Measurements from ENCODE around the gene GAREM1. TPM values are rescaled to one million over a fixed set of nuclear protein-coding genes. Genes with fewer than 3 reads are reported as not detected.
"Not testable (repeated sequence)": the region's sequence is repeated elsewhere in the genome, so short reads cannot be mapped to it uniquely, and the experiment has no call there.

The GAREM1 gene
- 11.6 TPM for total RNA-seq

DNA sequence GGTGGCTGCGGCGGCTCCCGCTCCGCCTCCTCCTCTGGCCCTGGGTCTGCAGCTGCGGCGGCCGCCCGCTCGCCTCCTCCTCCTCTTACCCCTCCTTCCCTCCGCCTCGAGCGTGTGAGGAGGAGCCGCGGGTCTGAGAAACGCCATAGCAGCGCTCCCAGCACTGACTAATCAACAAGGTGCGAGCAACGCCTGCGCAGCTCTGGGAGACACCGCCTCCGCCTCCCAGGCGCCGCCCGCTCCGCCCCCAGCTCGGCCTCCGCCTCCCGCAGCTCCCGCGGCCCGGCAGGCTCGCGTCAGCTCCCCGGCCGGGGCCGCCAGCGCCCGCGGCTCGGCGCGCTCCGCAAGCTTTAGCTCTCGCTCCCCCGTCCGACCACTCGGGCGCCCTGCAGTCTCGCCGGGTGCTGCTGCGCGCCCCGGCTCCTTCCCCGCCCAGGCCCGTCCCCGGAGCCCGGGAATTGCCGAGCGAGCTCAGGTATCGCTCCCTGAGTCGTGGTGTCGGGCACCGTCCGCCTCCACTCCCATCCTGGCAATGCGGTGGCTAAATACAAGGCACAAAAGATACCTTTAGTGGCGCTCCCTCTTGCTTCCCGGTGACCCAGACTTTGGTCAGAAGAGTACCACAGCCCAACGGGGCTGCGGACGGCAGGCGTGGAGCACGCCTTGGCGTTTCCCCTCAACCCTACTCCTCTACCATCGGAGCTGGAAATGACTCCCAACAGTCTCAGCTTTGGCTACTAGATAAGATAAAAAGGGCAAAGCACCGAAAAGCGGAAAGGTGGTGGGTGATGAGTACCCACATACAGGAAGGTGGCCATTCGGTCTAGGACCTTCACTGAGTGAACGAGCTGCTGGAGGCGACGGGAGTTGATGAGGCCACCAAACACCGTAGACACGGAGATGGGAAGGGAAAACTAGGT lies at the start of gene GAREM1:
GAREM1 (minus strand) TSS at position 169 of the 920 bp plus-strand sequence. CDS start 454 bp downstream, outside the sequence.
- DNase-seq, result peak; percentile 98

- DNase-seq, result no peak
Observed at GRCh38 chr18:32511147-32511546, 40.5 kb upstream of the GAREM1 start.

GRCh38 chr18:32509111-32509510 lies 38.4 kb upstream of the GAREM1 start:
- DNase-seq, result no peak

GRCh38 chr18:32507093-32507492 lies 36.4 kb upstream of the GAREM1 start:
- no peak for DNase-seq

DNA sequence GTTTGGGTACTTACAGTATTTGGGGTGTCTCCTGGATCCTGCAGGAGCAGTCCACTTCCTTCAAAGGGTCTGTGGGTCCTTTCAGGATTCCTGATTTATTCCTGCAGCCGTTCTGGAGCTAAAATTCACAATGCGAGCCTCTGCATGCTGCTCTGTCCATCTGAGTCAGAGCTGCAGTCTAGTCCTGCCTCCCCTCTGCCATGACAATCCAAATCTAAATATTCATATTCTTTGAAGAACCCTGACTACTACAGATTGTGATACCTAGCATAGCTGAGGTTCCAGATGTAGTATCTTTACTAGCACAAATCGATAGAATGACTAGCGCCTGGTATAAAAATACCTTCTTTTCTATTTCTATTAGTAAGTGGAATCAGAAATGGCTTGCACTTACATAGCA lies 31.3 kb upstream of the GAREM1 start:
- no peak for DNase-seq

GRCh38 chr18:32501242-32501641 lies 30.6 kb upstream of the GAREM1 start:
- DNase-seq, result not testable (repeated sequence)

DNA sequence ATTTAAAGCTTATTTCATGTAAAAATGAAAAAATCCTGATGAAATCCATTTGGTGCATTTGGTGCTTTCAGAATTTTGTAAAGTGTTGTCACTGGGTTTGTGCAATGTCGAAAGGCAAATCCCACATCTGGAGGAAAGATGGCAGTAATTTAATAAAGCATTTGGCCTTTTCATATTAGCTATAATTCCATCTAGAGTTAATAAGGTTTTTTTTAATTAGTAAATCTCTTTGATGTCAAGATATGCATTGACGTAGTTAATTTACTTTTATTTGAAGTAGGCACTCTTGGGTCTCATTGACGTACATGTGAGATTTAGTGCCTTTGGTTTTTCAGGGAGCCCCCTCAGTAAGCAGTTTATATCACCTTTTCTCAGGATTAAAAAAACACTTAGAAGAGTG lies 12.3 kb upstream of the GAREM1 start:
- DNase-seq, result peak; percentile 58

DNA sequence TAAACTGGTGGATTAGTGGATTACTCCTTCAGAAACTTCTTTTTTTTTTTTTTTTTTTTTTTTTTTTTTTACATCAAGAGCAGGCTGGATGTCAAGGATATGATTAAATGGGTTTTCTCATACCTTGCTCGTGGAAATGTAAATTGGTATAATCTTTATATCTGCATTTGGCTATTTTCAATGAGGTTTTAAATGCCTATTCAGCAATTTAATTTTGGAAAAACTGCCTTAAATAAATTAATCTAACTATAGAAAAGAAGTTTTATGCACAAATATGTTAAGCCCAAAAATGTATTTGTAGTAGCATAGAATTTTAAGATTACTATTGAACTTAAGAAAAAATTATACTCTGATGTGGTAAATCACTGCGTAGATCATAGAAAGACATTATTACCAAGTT lies 11.4 kb upstream of the GAREM1 start:
- DNase-seq, result no peak

GRCh38 chr18:32480581-32480980 lies 9.9 kb upstream of the GAREM1 start:
- DNase-seq, result no peak

GRCh38 chr18:32478807-32479206 lies 8.1 kb upstream of the GAREM1 start:
- no peak for DNase-seq

DNA sequence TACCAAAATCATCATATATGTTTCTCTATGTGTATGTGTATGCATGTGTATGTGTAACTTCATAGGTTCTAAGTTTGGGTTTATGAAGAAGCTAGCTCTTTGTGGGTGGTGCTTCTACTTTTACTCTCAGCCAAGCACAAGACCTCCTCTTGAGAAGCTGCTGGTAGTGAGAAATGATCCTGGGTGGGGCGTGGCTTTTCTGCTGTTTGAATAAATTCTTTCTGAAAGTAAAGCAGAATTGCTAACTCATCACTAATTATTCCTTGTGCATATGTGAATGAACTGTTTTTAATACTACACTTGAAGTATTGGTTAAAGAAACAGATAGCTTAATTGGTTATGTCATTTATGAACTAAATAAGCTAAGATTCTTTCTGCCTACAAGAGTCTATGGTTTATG lies 7.6 kb upstream of the GAREM1 start:
- no peak for DNase-seq

DNA sequence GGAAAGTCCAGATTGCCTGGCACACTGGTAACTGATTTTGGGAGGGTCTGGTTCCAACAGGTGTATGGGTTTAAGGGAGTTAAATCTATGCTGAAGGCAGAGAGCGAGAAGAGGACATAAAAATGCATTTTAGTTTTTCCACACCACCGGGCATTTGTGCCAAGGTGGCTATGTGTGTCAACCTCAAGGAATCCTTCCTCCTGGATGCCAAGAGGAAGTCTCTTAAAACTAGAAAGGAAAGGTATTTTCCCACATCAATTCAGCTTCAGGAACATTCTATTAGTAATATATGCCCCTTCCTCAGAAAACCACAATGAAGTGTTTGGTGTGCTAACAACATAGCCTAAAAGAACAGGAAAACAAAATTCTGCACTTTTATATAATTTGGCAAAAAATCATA lies 5.4 kb upstream of the GAREM1 start:
- no peak for DNase-seq

- DNase-seq, result not testable (repeated sequence)
Observed at GRCh38 chr18:32475069-32475468, 4.4 kb upstream of the GAREM1 start.

DNA sequence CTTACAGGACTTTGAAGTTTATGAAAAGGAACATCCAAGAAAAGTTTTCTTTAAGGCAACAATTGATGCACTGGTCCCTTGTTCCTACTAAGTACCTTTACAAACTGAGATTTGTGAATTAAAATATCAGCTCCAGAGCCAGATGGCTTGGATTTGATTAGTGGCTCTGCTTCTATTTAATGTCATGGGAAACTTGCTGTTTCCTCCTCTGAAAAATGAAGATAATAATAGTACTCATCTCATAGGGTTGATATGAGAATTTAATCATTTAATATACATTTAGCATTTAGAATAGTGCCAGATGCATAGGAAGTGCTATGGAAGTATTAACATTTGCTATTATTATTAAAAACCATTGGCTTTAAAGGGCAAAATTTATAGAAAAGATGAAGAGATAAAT lies 2.6 kb upstream of the GAREM1 start:
- no peak for DNase-seq

- no peak for DNase-seq
Observed at GRCh38 chr18:32472841-32473240, 2.2 kb upstream of the GAREM1 start.

DNA sequence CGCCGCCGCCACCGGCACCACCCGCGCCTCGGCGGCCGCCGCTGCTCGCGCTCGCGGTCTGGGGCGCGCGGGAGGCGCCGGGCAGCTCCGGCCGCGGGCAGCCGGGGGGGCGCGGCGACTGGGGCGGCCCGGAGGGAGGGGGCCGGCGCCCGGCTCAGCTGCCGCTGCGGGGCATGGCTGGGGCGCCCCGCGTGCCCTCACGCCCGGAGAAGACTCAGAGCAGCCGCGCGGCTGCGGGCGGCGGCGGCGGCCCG lies 295 bp downstream of the GAREM1 start:
- no peak for DNase-seq

DNA sequence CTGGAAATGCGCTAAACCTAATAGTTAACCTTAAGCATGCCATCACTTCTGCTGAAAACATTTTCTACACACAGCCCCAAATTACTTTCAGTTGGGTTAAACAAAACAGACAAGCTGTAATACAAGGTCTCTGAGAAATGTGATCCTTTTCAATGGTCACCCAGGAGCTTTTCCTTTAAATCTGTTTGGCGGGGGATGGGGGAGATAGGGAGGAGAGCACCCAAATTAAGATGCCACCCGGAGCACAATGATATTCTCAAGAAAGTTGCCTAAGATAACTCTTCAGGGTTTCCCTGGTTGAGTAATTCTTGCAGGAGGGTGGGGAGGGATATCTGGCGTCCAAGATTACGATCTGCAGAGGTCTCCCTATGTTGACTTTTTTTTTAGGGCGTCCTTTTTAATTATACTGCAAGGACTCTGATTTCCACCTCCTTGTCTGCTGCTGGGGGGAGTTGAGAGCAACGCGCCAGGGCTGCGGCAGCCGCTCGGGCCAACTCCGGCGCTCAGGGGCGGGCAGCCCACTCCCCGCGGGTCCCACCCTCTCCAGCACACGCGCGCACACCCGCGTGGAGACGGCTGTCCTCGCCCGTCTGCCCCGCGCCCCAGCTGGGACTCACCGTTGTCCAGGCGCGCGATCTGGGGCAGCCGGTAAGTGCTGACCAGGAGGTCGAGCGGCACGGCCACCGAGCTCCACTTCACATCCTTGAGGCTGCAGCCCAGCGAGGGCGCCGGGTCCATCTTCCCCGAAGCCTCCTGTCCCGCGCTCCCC lies 807 bp downstream of the GAREM1 start:
- DNase-seq, result no peak

- DNase-seq, result no peak
Observed at GRCh38 chr18:32469190-32469651, 1.5 kb downstream of the GAREM1 start.

DNA sequence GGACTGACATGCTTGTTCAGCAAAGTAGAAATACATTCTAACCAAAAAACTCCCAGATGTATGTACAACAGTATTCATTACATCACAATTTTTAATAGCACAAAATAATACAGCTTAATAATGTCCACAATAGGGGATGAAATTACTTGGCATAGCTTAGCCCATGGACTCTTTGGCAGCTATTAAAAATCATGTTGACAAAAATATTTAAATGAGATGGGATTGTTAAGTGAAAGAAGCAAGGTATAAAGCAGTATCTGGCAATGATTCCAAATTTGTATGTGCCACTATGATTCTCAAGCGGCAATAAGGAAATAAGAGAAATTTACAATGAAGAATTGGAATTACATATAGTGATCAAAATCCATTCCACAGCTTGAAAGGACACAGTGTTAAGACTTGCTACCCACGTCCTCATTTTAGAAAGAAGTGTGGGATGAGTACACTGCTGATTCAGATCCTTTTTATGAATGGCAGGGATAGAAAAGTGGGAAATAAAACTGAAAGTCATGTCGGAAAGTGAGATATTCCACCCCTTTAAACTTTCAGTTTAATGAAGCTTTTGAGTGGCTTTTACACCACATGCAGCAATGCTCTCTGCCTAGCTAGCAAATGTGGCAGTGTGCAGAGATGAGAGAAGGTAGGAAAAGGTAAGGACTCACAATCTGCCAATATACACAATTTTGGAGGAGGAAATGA lies 2.4 kb downstream of the GAREM1 start:
- no peak for DNase-seq

DNA sequence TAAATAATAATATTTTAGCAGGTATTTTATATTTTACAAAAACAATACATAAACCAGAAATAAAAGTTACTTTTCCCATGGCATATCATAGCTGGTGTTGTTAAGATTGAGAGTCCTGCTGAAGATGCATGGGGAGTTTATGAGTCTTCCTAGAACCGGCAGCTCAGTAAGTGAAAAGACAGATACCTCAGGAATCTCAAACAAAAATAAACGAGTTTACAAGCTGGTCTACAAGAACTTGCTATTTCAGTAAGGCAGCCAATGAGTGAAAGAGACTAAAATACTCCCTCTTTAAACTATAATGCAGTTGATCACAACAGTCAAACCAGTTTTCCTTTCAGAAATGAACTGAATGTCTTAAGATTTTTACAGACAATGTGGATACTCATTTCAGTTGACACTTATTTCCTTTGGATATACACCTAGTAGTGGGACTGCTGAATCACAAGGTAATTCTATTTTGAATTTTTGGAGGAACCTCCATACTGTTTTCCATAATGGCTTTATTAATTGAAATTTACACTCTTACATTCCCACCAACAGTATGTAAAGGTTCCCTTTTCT lies 8.9 kb downstream of the GAREM1 start:
- DNase-seq, result no peak

DNA sequence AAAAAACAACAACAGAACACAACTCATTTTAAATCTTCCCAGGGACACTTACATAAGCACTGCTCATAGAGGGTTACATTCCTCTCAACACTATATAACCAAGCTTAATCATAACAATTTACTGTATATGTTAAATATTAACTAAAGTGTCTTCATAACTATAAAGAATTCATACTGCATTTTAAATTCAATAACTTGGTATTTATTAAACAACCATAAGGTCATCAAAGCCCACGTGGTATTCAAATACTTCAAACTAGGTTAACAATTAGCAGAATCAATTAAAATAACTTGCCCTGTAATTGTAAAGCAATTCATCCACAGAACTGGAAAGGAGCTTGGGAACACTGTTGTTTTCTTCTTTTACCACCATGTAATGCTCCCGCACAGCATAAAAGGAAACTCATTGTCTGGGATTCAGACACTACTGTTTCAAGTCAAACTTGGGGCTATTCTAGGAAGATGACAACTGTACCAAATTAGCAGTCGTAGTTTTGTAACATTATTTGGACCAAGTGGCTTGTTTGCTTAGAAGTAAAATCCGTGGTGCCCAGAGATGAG lies 10.4 kb downstream of the GAREM1 start:
- DNase-seq, result no peak

GRCh38 chr18:32459361-32460101 lies 11.2 kb downstream of the GAREM1 start:
- no peak for DNase-seq
